IMR-90 (cell line): ENCODE data around the gene ANKRD6. TPM values are rescaled to one million over a fixed set of nuclear protein-coding genes. Genes with fewer than 3 reads are reported as not detected.

Experiments used
- ATAC-seq: fragments of 200-7000 bp; cut with Tn5 transposase; 2 replicates; pipeline ENCODE4 v1.9.1; 2020; ENCODE audit warnings: low read depth, mild to moderate bottlenecking, moderate library complexity
- BruUV-seq: library from RNA; stranded (reverse); fragments of 400-500 nt; replicated peaks from 2 replicates; lab custom pipeline; 2021; lab: Mats Ljungman, UMichigan
- CTCF ChIA-PET: fragments of 300-600 bp; formaldehyde crosslinking; extraction: SDS; loops from one replicate; lab custom pipeline; 2021; ENCODE audit warnings: antibody characterized with exemption; lab: Yijun Ruan, JAX
- POLR2A ChIA-PET: fragments of 300-600 bp; sonication (Branson Sonifier 250); formaldehyde crosslinking; loops from one replicate; lab custom pipeline; 2022; ENCODE audit warnings: antibody characterized with exemption; ENCODE audit not compliant: unreplicated experiment; lab: Charles Lee
- DNase-seq: peaks from one replicate; pipeline ENCODE4 v3.0.0; 2013
- H2AFZ ChIP-seq: replicated peaks from 2 replicates; pipeline ENCODE3; 2013; ENCODE audit warnings: low read length, mild to moderate bottlenecking; ENCODE audit not compliant: poor library complexity
- H2AK5ac ChIP-seq: 2 replicates; pipeline ENCODE4 v1.6.1; 2013; ENCODE audit warnings: low read depth, low read length, inconsistent platforms
- H2AK9ac ChIP-seq: replicated peaks from 2 replicates; pipeline ENCODE3; 2013; ENCODE audit warnings: mild to moderate bottlenecking, low read depth, low read length, moderate library complexity; ENCODE audit not compliant: poor library complexity
- H2BK120ac ChIP-seq: 2 replicates; pipeline ENCODE4 v1.6.1; 2013; ENCODE audit warnings: low read depth, low read length, inconsistent platforms
- H2BK15ac ChIP-seq: 3 replicates; pipeline ENCODE4 v1.6.1; 2013; ENCODE audit warnings: low read depth, low read length, inconsistent platforms
- H2BK20ac ChIP-seq: 2 replicates; pipeline ENCODE4 v1.6.1; 2013; ENCODE audit warnings: low read depth, mild to moderate bottlenecking, inconsistent platforms, low read length, moderate library complexity
- H2BK5ac ChIP-seq: 2 replicates; pipeline ENCODE4 v1.6.1; 2013; ENCODE audit warnings: mild to moderate bottlenecking, low read depth, low read length, inconsistent platforms; ENCODE audit not compliant: poor library complexity, severe bottlenecking
- H3K14ac ChIP-seq: replicated peaks from 2 replicates; pipeline ENCODE4 v1.6.1; 2013; ENCODE audit warnings: low read depth, low read length, inconsistent platforms
- H3K18ac ChIP-seq: 2 replicates; pipeline ENCODE4 v1.6.1; 2013; ENCODE audit warnings: low read depth, low read length, control low read depth
- H3K23ac ChIP-seq: 2 replicates; pipeline ENCODE4 v1.6.1; 2013; ENCODE audit warnings: low read depth, low read length, inconsistent platforms
- H3K27ac ChIP-seq: 2 replicates; pipeline ENCODE4 v1.5.1; 2013; ENCODE audit warnings: mild to moderate bottlenecking, control low read depth, low read length; ENCODE audit not compliant: insufficient read depth
- H3K27me3 ChIP-seq: 2 replicates; pipeline ENCODE4 v1.6.1; 2013; ENCODE audit warnings: low read length; ENCODE audit not compliant: control insufficient read depth, insufficient read depth
- H3K36me3 ChIP-seq: 2 replicates; pipeline ENCODE4 v1.6.1; 2013; ENCODE audit warnings: low read length, mixed read lengths; ENCODE audit not compliant: control insufficient read depth, insufficient read depth
- H3K4ac ChIP-seq: 2 replicates; pipeline ENCODE4 v1.6.1; 2013; ENCODE audit warnings: low read depth, low read length, inconsistent platforms
- H3K4me1 ChIP-seq: 2 replicates; pipeline ENCODE4 v1.6.1; 2013; ENCODE audit warnings: low read length, mixed read lengths; ENCODE audit not compliant: control insufficient read depth, insufficient read depth
- H3K4me2 ChIP-seq: 2 replicates; pipeline ENCODE4 v1.6.1; 2013; ENCODE audit warnings: low read depth, mild to moderate bottlenecking, control low read depth, low read length, moderate library complexity
- H3K4me3 ChIP-seq: 2 replicates; pipeline ENCODE4 v1.5.1; 2013; ENCODE audit warnings: low read depth, mild to moderate bottlenecking, control low read depth, low read length, moderate library complexity; ENCODE audit not compliant: insufficient read depth
- H3K56ac ChIP-seq: 2 replicates; pipeline ENCODE4 v1.6.1; 2013; ENCODE audit warnings: low read length, inconsistent platforms; ENCODE audit not compliant: insufficient read depth; ENCODE audit errors: extremely low read depth
- H3K79me1 ChIP-seq, 2 experiments: 2 replicates each; pipeline ENCODE4 v1.6.1; 2013; ENCODE audit warnings: low read length in 2 of 2, inconsistent platforms in 1 of 2, low read depth in 1 of 2
- H3K9ac ChIP-seq: 2 replicates; pipeline ENCODE4 v1.6.1; 2013; ENCODE audit warnings: low read depth, low read length, control low read depth
- H3K9me1 ChIP-seq: 2 replicates; pipeline ENCODE4 v1.6.1; 2013; ENCODE audit warnings: low read length, inconsistent platforms; ENCODE audit not compliant: insufficient read depth
- H3K9me3 ChIP-seq: 2 replicates; pipeline ENCODE4 v1.6.1; 2013; ENCODE audit warnings: low read length; ENCODE audit not compliant: control insufficient read depth, insufficient read depth
- H4K20me1 ChIP-seq: 2 replicates; pipeline ENCODE4 v1.6.1; 2013; ENCODE audit warnings: low read length, inconsistent platforms; ENCODE audit not compliant: insufficient read depth
- H4K5ac ChIP-seq: 2 replicates; pipeline ENCODE4 v1.6.1; 2013; ENCODE audit warnings: mild to moderate bottlenecking, low read depth, low read length, control low read depth
- H4K8ac ChIP-seq, 2 experiments: 2 replicates each; pipeline ENCODE4 v1.6.1; 2013; ENCODE audit warnings: low read depth in 2 of 2, low read length in 2 of 2, control low read depth in 1 of 2, inconsistent platforms in 1 of 2
- H4K91ac ChIP-seq: 2 replicates; pipeline ENCODE4 v1.6.1; 2013; ENCODE audit warnings: low read depth, low read length, inconsistent platforms; ENCODE audit not compliant: insufficient read depth
- CEBPB ChIP-seq: IDR thresholded peaks from 2 replicates; pipeline ENCODE4 v1.6.1; 2012; ENCODE audit warnings: low read depth, low read length, improper control_type of control experiment
- CHD1 ChIP-seq: IDR thresholded peaks from 2 replicates; pipeline ENCODE4 v1.6.1; 2012; ENCODE audit warnings: low read depth, low read length, improper control_type of control experiment
- ELK1 ChIP-seq: fragments of 150-350 bp; IDR thresholded peaks from 2 replicates; pipeline ENCODE4 v1.6.1; 2016; ENCODE audit warnings: low read depth, mild to moderate bottlenecking, low read length, moderate library complexity, borderline replicate concordance
- FOS ChIP-seq: fragments of 150-350 bp; IDR thresholded peaks from 2 replicates; pipeline ENCODE4 v1.6.1; 2016; ENCODE audit warnings: low read depth, low read length
- MAFK ChIP-seq: IDR thresholded peaks from 2 replicates; pipeline ENCODE4 v1.6.1; 2012; ENCODE audit warnings: low read depth, low read length, improper control_type of control experiment
- MAZ ChIP-seq: IDR thresholded peaks from 2 replicates; pipeline ENCODE4 v1.6.1; 2012; ENCODE audit warnings: low read depth, mild to moderate bottlenecking, low read length, improper control_type of control experiment, moderate library complexity, borderline replicate concordance
- MXI1 ChIP-seq: IDR thresholded peaks from 2 replicates; pipeline ENCODE4 v1.6.1; 2012; ENCODE audit warnings: low read depth, mild to moderate bottlenecking, low read length, moderate library complexity, borderline replicate concordance
- POLR2A ChIP-seq: IDR thresholded peaks from 2 replicates; pipeline ENCODE4 v1.6.1; 2012; ENCODE audit warnings: mild to moderate bottlenecking, low read depth, low read length
- RCOR1 ChIP-seq: IDR thresholded peaks from 2 replicates; pipeline ENCODE4 v1.6.1; 2012; ENCODE audit warnings: mild to moderate bottlenecking, low read length, improper control_type of control experiment; ENCODE audit not compliant: insufficient replicate concordance
- RFX5 ChIP-seq: IDR thresholded peaks from 2 replicates; pipeline ENCODE4 v1.8.0; 2012; ENCODE audit warnings: low read depth, mild to moderate bottlenecking, low read length, moderate library complexity
- SMC3 ChIP-seq: fragments of 150-350 bp; IDR thresholded peaks from 2 replicates; pipeline ENCODE4 v1.6.1; 2016; ENCODE audit warnings: low read depth, mild to moderate bottlenecking, antibody characterized with exemption, low read length, moderate library complexity
- WGBS, 2 experiments: methylation state at CpG; one replicate each; pipeline versions ENCODE4 v1.1.5 to v1.1.7; 2013; ENCODE audit warnings: missing lambda C conversion rate in 2 of 2; ENCODE audit not compliant: insufficient read length in 1 of 2; ENCODE audit errors: extremely low coverage in 2 of 2; 5-methylcytosine and 5-hydroxymethylcytosine counted together
- dilution Hi-C: fragments of 300-500 bp; cut with HindIII; formaldehyde crosslinking; loops from one replicate; pipeline ENCODE4 v1.14.3; 2018; ENCODE audit warnings: low sequenced_read_pairs; ENCODE audit not compliant: unreplicated experiment
- in situ Hi-C: fragments of 300-500 bp; cut with MboI; formaldehyde crosslinking; loops from 3 replicates; pipeline ENCODE4 v1.14.3; 2019; ENCODE audit warnings: low sequenced_read_pairs, inconsistent platforms, mixed read lengths
- intact Hi-C: fragments of 100-400 bp; cut with micrococcal nuclease; formaldehyde crosslinking; loops from 2 replicates; pipeline ENCODE4 v1.10.0; 2022
- polyA plus RNA-seq, 3 experiments: library from polyadenylated mRNA; depleted of rRNA; stranded (reverse); fragments of >200 nt; gene quantifications; 2 replicates each; pipeline ENCODE4 v1.2.3, GENCODE V29; 2012; ENCODE audit warnings: low replicate concordance in 1 of 3
- total RNA-seq: library from RNA; depleted of rRNA; stranded (reverse); fragments of >200 nt; gene quantifications from 2 replicates; pipeline ENCODE4 v1.2.3, GENCODE V29; 2012

ANKRD6 gene
- total and polyA plus RNA-seq, 2 of the 4 experiments (the other 2 are of a cell fraction), result 0.12 to 0.18 TPM

GRCh38 chr6:89400912-89401399 is 32.0 kb upstream of the ANKRD6 start:
- DNase-seq (no peak), ATAC-seq (no peak)
- no peak overlapping the region for H3K23ac ChIP-seq
- H4K8ac ChIP-seq, result no peak overlapping the region
- no peak overlapping the region for H2BK15ac ChIP-seq
- ChIA-PET CTCF (no interaction called here), POLR2A (no interaction called here)
- no peaks in the 10 kb centered on the region for H4K20me1 ChIP-seq
- H3K56ac ChIP-seq, result no peak overlapping the region
- no peak overlapping the region for H2AK9ac ChIP-seq
- 29% methylated on average over 1 of the region's 6 CpGs; no CpG with 5 or more reads in 1 of the 2 experiments for WGBS, 2 experiments
- H2BK20ac ChIP-seq, result no peak overlapping the region
- H3K9me1 ChIP-seq, result no peaks in the 10 kb centered on the region
- H3K18ac ChIP-seq, result no peak overlapping the region
- intact Hi-C loops (no loop called here), in situ Hi-C loops (no loop called here), dilution Hi-C loops (no loop called here)
- BruUV-seq, result no TSS peak
- TF ChIP-seq RCOR1 (no peak), SMC3 (no peak), CEBPB (no peak), CHD1 (no peak), FOS (no peak), RFX5 (no peak), MAZ (no peak), POLR2A (no peak), MXI1 (no peak), MAFK (no peak), ELK1 (no peak)
- no peak overlapping the region for H3K9ac ChIP-seq
- H2AFZ ChIP-seq, result no peak overlapping the region
- H3K4me3 ChIP-seq, result no peak overlapping the region
- H3K4me1 ChIP-seq, result no peaks in the 10 kb centered on the region
- H3K79me1 ChIP-seq, result no peaks in the 10 kb centered on the region
- no peak overlapping the region for H3K4ac ChIP-seq
- H2AK5ac ChIP-seq, result no peak overlapping the region
- H2BK5ac ChIP-seq, result no peak overlapping the region
- H3K9me3 ChIP-seq, result no peaks in the 10 kb centered on the region
- H2BK120ac ChIP-seq, result no peak overlapping the region
- H3K27me3 ChIP-seq, result peaks cover 5% of the 10 kb centered on the region
- no peak overlapping the region for H4K91ac ChIP-seq
- no peak overlapping the region for H3K27ac ChIP-seq
- H4K5ac ChIP-seq, result no peak overlapping the region
- H3K14ac ChIP-seq, result no peak overlapping the region
- H3K36me3 ChIP-seq, result no peaks in the 10 kb centered on the region
- no peak overlapping the region for H3K4me2 ChIP-seq
